GM23248 (cell line): ENCODE measurements around the gene ARV1.

Experiments used
- EZH2 ChIP-seq: fragments of 200-600 bp; sonication (generic); IDR thresholded peaks from 2 replicates; pipeline ENCODE4 v1.6.1; 2018; ENCODE audit warnings: antibody characterized with exemption, mild to moderate bottlenecking; ENCODE audit not compliant: insufficient read depth, poor library complexity, severe bottlenecking
- EZH2phosphoT487 ChIP-seq: fragments of 200-600 bp; sonication (generic); IDR thresholded peaks from 2 replicates; pipeline ENCODE4 v1.6.1; 2018; ENCODE audit warnings: antibody characterized with exemption, moderate library complexity, mild to moderate bottlenecking, low read depth; ENCODE audit not compliant: insufficient read depth

- no peak for TF ChIP-seq EZH2
- no peak for TF ChIP-seq EZH2phosphoT487
These were observed 59.0 kb downstream of the ARV1 start for GRCh38 chr1:231037585-231038517.
